DOHH2 (cell line): ENCODE measurements around the gene ZNF714.

ENCODE experiments used
- EZH2phosphoT487 ChIP-seq: fragments of 200-600 bp; sonication (generic); IDR thresholded peaks from 2 replicates; pipeline ENCODE4 v1.6.1; 2017; ENCODE audit warnings: borderline replicate concordance, mild to moderate bottlenecking, antibody characterized with exemption, low read length, moderate library complexity, mixed read lengths
- TF ChIP-seq, protein P1 (sequence below): fragments of 200-600 bp; sonication (generic); IDR thresholded peaks from one replicate; pipeline ENCODE4 v1.5.1; 2014; ENCODE audit warnings: antibody characterized with exemption, mild to moderate bottlenecking, low read depth, low read length; ENCODE audit not compliant: poor library complexity, severe bottlenecking

DNA sequence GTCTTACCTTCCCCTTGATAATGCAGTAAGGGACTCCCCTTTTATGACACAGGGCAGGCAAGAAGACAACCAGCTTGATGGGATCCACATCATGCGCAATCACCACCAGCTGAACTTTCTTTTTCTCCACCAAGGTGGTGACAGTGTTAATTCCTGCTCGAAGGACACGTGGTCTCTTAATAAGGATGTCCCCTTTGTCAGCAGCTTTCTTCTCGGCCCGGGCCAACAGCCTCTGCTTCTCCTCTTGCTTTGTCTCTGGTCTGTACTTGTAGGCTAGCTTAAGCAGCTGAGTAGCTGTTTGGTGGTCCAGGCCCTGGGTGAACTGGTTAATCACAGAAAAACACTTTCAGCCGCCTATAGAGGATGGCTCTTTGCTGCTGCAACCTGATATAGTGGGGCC, 67.9 kb downstream of the ZNF714 start:
- TF ChIP-seq, protein P1, sequence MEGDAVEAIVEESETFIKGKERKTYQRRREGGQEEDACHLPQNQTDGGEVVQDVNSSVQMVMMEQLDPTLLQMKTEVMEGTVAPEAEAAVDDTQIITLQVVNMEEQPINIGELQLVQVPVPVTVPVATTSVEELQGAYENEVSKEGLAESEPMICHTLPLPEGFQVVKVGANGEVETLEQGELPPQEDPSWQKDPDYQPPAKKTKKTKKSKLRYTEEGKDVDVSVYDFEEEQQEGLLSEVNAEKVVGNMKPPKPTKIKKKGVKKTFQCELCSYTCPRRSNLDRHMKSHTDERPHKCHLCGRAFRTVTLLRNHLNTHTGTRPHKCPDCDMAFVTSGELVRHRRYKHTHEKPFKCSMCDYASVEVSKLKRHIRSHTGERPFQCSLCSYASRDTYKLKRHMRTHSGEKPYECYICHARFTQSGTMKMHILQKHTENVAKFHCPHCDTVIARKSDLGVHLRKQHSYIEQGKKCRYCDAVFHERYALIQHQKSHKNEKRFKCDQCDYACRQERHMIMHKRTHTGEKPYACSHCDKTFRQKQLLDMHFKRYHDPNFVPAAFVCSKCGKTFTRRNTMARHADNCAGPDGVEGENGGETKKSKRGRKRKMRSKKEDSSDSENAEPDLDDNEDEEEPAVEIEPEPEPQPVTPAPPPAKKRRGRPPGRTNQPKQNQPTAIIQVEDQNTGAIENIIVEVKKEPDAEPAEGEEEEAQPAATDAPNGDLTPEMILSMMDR, result no peak
- no peak for TF ChIP-seq EZH2phosphoT487
